Nephron progenitor cell (in vitro differentiated cells): ENCODE results near the gene RBPJ.

ENCODE experiments used
- DNase-seq: peaks from one replicate; pipeline ENCODE4 v3.0.0; 2021
- H3K27ac Mint-ChIP-seq: 2 replicates; pipeline ENCODE4 v1.8.0; 2021; ENCODE audit warnings: mild to moderate bottlenecking, moderate library complexity, mixed read lengths
- H3K27me3 Mint-ChIP-seq: 2 replicates; pipeline ENCODE4 v1.8.0; 2021; ENCODE audit warnings: mild to moderate bottlenecking, low read depth, mixed read lengths; ENCODE audit not compliant: poor library complexity
- H3K36me3 Mint-ChIP-seq: 2 replicates; pipeline ENCODE4 v1.8.0; 2021; ENCODE audit warnings: low read depth, mixed read lengths
- H3K4me1 Mint-ChIP-seq: 2 replicates; pipeline ENCODE4 v1.8.0; 2021; ENCODE audit warnings: mixed read lengths
- H3K4me3 Mint-ChIP-seq: 2 replicates; pipeline ENCODE4 v1.8.0; 2021; ENCODE audit warnings: mild to moderate bottlenecking, moderate library complexity, mixed read lengths
- H3K9me3 Mint-ChIP-seq: 2 replicates; pipeline ENCODE4 v1.8.0; 2021; ENCODE audit warnings: mild to moderate bottlenecking, moderate library complexity, mixed read lengths
- CTCF ChIP-seq: fragments of 200-600 bp; sonication (generic); IDR thresholded peaks from 2 replicates; pipeline ENCODE4 v1.5.0; 2021; ENCODE audit warnings: antibody characterized with exemption

RBPJ gene

GRCh38 chr4:26474551-26474950 lies 153.7 kb downstream of the RBPJ start:
- Mint-ChIP-seq H3K4me3 (no peak overlapping the region), H3K27ac (no peak overlapping the region), H3K9me3 (peaks cover 3% of the 10 kb centered on the region), H3K27me3 (peaks cover 14% of the 10 kb centered on the region), H3K4me1 (no peaks in the 10 kb centered on the region), H3K36me3 (no peaks in the 10 kb centered on the region)
- no peak for DNase-seq
- no peak for TF ChIP-seq CTCF

GRCh38 chr4:26475716-26476115 lies 154.9 kb downstream of the RBPJ start:
- Mint-ChIP-seq H3K4me3 (no peak overlapping the region), H3K27me3 (peaks cover 14% of the 10 kb centered on the region), H3K9me3 (no peaks in the 10 kb centered on the region), H3K36me3 (no peaks in the 10 kb centered on the region), H3K4me1 (no peaks in the 10 kb centered on the region), H3K27ac (no peak overlapping the region)
- TF ChIP-seq CTCF, result no peak
- DNase-seq, result no peak

DNA sequence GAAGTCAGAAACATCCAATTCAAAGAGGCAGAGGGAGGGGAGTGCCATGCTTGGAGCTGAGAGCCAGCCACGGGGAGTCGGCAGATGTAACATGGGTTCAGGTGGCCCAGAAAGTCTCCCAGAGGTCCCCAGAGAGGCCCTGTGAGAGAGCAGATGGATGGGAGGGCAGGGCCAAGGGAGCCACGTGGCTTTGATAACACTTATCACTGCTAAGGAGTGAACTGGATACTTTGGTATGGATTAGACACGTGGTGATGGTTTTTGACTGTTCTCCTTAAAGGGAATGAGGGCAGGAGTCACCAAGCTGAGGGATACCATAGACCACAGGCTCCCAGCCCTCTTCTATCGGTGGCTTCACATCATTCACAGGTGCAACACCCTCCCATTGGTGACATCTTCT lies 155.7 kb downstream of the RBPJ start:
- Mint-ChIP-seq H3K36me3 (no peaks in the 10 kb centered on the region), H3K27ac (no peak overlapping the region), H3K4me3 (no peak overlapping the region), H3K4me1 (no peaks in the 10 kb centered on the region), H3K27me3 (peaks cover 14% of the 10 kb centered on the region), H3K9me3 (no peaks in the 10 kb centered on the region)
- no peak for TF ChIP-seq CTCF
- no peak for DNase-seq

GRCh38 chr4:26478330-26478729 lies 157.5 kb downstream of the RBPJ start:
- Mint-ChIP-seq H3K36me3 (no peaks in the 10 kb centered on the region), H3K4me1 (peaks cover 12% of the 10 kb centered on the region), H3K27me3 (peaks cover 14% of the 10 kb centered on the region), H3K27ac (no peak overlapping the region), H3K9me3 (no peaks in the 10 kb centered on the region), H3K4me3 (no peak overlapping the region)
- no peak for TF ChIP-seq CTCF
- DNase-seq, result no peak

DNA sequence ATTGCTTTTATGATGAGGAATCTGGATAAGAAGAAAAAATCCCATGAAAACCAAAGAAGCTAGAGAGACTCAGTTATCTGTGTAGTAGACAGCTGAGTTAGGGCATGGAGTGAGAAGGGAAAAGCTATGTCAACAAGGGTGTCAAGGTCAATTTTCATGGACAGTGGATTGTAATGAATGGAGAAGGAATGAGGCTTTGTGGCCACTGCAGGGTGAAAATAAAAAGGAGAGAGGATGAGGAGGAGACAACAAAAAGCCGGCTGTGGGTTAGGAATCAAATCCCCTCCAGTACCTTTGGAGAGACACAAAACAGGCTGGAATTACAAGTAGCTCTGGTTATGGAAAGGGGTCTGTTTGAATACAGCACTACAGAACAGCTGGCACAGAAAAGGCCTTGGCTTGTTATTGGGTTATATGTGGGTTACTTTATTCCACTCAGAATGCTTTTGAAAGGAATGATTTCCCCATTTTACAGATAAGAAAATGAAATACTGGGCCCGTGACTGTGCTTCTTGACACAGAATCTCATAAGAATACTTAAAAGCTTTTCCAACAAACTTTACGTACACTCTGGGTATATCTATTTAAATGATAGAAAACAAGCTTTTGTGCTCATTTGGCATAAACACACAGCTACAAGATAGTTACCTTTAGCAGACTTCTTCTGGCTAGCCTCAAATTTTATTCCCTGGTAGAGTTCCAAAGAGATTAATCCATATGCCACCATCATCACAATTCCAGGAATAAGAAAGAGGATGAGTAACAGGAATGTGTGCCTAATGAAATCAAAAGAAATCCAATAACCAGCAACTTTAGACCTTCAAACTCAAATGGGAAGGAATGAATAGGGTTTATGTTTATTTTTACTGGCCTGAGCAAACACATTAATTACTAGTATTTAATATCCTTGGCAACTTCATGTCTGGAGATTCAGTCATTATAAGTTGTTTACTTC lies 162.0 kb downstream of the RBPJ start:
- no peak for TF ChIP-seq CTCF
- H3K9me3 Mint-ChIP-seq, result no peaks in the 10 kb centered on the region

More for the DNA sequence above, 162.0 kb downstream of the RBPJ start:
- DNase-seq, result no peak
- peaks cover 8% of the 10 kb centered on the region for H3K27me3 Mint-ChIP-seq
- no peaks in the 10 kb centered on the region for H3K36me3 Mint-ChIP-seq
- peaks cover 24% of the 10 kb centered on the region for H3K4me1 Mint-ChIP-seq
- no peak overlapping the region for H3K27ac Mint-ChIP-seq
- H3K4me3 Mint-ChIP-seq, result no peak overlapping the region
